GM18858 (cell line): ENCODE measurements around the gene ADCY5.

Experiments used
- ATAC-seq: cut with Tn5 transposase; IDR thresholded peaks from one replicate; pipeline ENCODE4 v1.9.1; 2021; ENCODE audit not compliant: unreplicated experiment

ADCY5 gene

GRCh38 chr3:123431007-123431657 lies 17.8 kb downstream of the ADCY5 start:
- ATAC-seq: no peak

- ATAC-seq: no peak
These were observed 18.6 kb downstream of the ADCY5 start for GRCh38 chr3:123430266-123430665.

- ATAC-seq: no peak
These were observed 19.3 kb downstream of the ADCY5 start for GRCh38 chr3:123429362-123430125.

GRCh38 chr3:123424999-123425712 lies 23.7 kb downstream of the ADCY5 start:
- no peak for ATAC-seq

DNA sequence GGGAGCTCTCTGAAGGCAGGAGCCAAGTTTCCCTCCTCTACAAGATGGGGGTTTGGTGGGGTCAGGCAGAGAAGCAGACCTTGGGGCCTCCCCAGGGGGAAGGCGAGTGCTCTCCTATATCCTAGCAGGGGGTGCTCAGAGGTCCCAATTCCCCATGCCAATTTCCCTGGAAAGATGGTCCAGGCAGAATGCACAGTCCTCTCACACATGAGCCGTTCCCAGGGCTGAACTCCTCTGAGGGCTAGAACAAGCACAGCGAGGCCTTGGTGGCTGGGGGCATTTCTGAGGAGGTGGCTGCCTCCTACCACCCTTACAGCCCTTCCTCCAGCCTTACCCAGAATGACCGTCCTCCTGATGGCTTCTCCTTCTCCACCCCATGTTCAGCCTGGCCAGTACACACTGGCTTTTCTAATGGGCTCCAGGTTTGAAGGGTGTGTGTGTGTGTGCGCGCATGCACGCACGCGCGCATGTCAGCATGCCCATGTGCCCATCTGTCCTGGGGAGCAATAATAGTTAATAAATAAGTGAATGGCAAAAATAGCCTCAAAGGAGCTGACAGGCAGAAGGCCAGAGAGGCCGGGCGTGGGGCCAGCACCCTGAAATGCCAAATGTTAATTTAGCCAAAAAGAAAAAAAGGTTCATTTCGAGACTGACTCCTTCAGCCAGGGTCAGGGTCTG lies 24.4 kb downstream of the ADCY5 start:
- ATAC-seq: no peak

GRCh38 chr3:123423806-123424205 lies 25.1 kb downstream of the ADCY5 start:
- ATAC-seq: no peak

DNA sequence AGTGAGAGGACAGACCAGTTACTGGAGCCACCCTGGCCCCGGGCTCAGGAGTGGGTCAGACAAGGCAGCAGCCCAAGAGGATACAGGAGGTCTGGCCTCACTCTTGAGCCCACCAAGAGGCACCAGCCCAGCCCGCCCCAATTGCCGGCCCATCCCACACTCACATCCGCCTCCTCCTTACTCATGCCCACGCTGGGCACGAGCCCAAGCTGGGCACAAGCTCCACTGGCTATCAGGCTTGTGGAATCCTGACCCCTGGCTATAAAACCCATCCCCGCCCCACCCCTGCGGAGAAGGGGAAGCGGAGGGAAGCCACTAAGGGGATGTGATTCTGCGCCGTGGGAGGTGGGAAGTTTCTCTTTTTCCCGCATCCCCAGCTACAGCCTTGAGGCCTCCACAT lies 25.9 kb downstream of the ADCY5 start:
- ATAC-seq: no peak

- no peak for ATAC-seq
These were observed 26.4 kb downstream of the ADCY5 start for GRCh38 chr3:123422457-123422856.

GRCh38 chr3:123421353-123422174 lies 27.3 kb downstream of the ADCY5 start:
- ATAC-seq: no peak

GRCh38 chr3:123420416-123420968 lies 28.4 kb downstream of the ADCY5 start:
- ATAC-seq: no peak

GRCh38 chr3:123419850-123420297 lies 29.0 kb downstream of the ADCY5 start:
- no peak for ATAC-seq

GRCh38 chr3:123419181-123419849 lies 29.6 kb downstream of the ADCY5 start:
- ATAC-seq: no peak

DNA sequence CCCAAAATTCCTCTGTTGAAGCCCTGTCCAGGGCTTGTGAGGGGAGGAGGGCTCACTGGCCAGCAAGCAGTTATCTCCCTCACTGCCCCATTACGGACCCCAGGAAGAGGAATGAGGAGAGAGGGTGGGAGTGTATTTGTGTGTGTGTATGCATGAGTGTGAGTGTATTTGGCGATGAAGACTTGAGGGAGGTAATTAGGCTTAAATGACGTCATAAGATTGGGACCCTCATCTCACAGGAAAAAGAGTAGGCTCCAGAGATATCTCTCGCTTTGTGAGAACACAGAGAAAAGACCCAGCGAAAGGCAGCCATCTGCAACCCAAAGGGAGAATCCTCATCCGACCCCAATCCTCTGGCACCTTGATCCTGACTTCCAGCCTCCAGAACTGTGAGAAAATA lies 32.2 kb downstream of the ADCY5 start:
- ATAC-seq: no peak

GRCh38 chr3:123416173-123416572 lies 32.7 kb downstream of the ADCY5 start:
- ATAC-seq: no peak

- ATAC-seq: no peak
These were observed 33.7 kb downstream of the ADCY5 start for GRCh38 chr3:123414973-123415775.

GRCh38 chr3:123412811-123413604 lies 35.9 kb downstream of the ADCY5 start:
- ATAC-seq: no peak

GRCh38 chr3:123412076-123412475 lies 36.8 kb downstream of the ADCY5 start:
- ATAC-seq: no peak
